Mucosa of stomach (tissue), 1 donor: ENCODE results near the gene GATA5.

Source experiments
- H3K27me3 ChIP-seq: one replicate; pipeline ENCODE4 v1.7.0; 2013; ENCODE audit warnings: mild to moderate bottlenecking, low read length; ENCODE audit not compliant: control insufficient read depth, insufficient read depth
- H3K36me3 ChIP-seq: one replicate; pipeline ENCODE4 v1.7.0; 2013; ENCODE audit warnings: low read length; ENCODE audit not compliant: control insufficient read depth, insufficient read depth
- H3K4me1 ChIP-seq: one replicate; pipeline ENCODE4 v1.7.0; 2013; ENCODE audit warnings: mild to moderate bottlenecking, low read length; ENCODE audit not compliant: control insufficient read depth, insufficient read depth
- H3K4me3 ChIP-seq: one replicate; pipeline ENCODE4 v1.7.0; 2013; ENCODE audit warnings: low read length
- H3K9ac ChIP-seq: one replicate; pipeline ENCODE4 v1.7.0; 2013; ENCODE audit warnings: mild to moderate bottlenecking, low read length, moderate library complexity
- H3K9me3 ChIP-seq: one replicate; pipeline ENCODE4 v1.7.0; 2013; ENCODE audit warnings: mild to moderate bottlenecking, low read length, moderate library complexity; ENCODE audit not compliant: control insufficient read depth
- donor health status: Pancreatic carcinoma.

Gene GATA5

DNA sequence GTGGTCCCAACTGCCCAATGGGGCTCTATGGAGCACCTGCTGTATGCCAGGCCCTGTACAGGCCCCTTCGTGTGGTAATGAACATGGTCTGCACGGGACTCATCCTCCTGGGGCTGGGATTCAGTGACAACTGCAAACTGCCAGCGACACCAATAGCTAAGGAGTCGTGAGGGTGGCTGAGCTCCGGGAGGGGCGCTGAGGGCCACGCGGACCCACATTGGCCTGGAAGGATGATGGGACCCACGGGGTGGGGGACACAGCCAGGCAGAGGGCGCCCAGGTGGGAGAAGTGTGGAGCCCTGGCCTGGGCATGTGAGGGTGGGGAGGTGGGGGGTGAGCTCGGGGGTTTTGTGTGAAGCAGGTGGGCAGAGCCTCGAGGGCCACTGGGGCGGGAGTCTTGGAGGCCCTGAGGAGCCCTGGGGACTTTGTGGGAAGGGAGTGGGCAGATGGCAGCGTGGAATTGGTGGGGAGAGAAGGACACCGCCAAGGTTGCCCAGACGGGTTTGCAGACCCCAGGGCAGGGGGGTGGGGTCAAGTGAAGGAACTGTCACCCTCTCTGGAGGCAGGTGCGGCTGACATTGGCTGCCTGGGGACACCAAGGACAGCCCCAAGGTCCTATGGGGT is 22.5 kb downstream of the GATA5 start:
- H3K4me1 ChIP-seq = peaks cover 5% of the 10 kb centered on the region
- H3K27me3 ChIP-seq = peaks cover 33% of the 10 kb centered on the region
- H3K36me3 ChIP-seq = no peaks in the 10 kb centered on the region
- no peak overlapping the region for H3K4me3 ChIP-seq
- no peak overlapping the region for H3K9ac ChIP-seq
- H3K9me3 ChIP-seq = no peaks in the 10 kb centered on the region

GRCh38 chr20:62452475-62453095 is 23.2 kb downstream of the GATA5 start:
- Histone ChIP-seq H3K4me1 (peaks cover 5% of the 10 kb centered on the region), H3K9ac (no peak overlapping the region), H3K36me3 (no peaks in the 10 kb centered on the region), H3K27me3 (peaks cover 32% of the 10 kb centered on the region), H3K9me3 (no peaks in the 10 kb centered on the region), H3K4me3 (no peak overlapping the region)

GRCh38 chr20:62451970-62452369 is 23.8 kb downstream of the GATA5 start:
- Histone ChIP-seq H3K4me1 (peaks cover 5% of the 10 kb centered on the region), H3K4me3 (no peak overlapping the region), H3K9ac (no peak overlapping the region), H3K9me3 (no peaks in the 10 kb centered on the region), H3K27me3 (peaks cover 28% of the 10 kb centered on the region), H3K36me3 (no peaks in the 10 kb centered on the region)

DNA sequence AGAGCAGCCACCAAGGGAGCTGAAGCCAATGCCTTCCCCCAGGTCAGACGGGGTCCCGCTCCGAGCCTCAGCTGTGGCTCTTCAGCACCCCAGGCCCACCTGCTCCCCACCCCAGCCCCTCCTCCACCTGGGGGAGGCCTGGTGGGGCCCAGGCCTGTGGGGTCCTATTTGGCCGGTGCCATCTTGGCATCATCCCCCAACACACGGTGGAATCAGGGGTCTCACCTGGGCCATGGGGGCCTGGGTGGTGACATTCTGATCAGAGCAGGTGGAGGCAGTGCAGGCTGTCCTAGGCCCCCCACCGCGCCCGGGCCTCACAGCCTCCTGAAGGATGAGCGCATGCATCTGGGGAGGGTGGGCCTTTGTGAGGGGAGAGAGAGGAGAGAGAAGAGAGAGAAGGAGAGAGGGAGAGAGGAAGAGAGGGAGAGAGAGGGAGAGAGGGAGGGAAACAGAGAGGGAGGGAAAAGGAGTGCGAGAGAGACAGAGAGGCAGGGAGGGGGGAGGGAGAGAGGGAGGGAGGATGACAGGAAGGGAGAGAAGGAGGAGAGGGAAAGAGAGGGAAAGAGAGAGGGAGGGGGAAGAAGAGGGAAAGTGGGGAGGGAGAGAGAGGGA is 24.5 kb downstream of the GATA5 start:
- no peaks in the 10 kb centered on the region for H3K36me3 ChIP-seq
- H3K9ac ChIP-seq = no peak overlapping the region
- no peak overlapping the region for H3K4me3 ChIP-seq
- H3K27me3 ChIP-seq = peaks cover 28% of the 10 kb centered on the region
- H3K9me3 ChIP-seq = no peaks in the 10 kb centered on the region
- H3K4me1 ChIP-seq = peaks cover 5% of the 10 kb centered on the region

DNA sequence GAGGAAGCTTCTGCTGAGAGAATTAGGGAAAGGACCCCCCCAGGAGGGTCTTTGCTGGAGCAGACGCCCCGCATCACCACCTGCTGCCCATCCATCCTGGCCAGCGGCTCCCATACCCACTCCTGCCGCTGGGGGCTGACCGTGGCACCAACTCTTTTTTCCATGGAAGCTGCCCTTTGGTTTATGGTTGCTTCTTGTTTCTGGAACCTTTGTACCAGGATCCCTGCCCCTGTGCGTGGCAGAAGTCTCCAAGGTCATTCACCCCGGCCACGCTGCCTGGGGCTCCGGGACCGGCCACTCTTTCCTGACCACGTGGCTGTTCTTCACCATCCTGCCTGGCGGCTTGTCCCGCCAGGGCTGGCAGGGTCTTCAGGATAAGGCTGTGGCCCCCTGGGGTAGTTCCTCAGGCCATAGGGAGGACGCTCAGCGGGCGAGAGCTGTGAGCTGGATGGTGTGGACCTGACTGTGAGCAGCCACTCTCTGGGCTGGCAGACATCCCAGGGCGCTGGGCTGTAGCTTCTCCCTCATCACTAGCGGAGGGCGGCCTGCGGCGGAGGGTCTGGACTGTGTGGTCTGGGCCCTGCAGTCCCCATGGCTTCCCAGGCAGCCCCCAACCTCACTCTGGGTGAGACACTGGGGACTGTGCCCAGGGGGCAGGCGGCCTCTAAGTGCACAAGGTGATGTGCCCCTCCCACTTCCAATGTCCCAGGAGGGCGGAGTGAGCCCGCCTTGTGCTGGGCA is 25.7 kb downstream of the GATA5 start:
- Histone ChIP-seq H3K4me1 (peaks cover 5% of the 10 kb centered on the region), H3K27me3 (peaks cover 28% of the 10 kb centered on the region), H3K9me3 (no peaks in the 10 kb centered on the region)

GRCh38 chr20:62448788-62449187 is 27.0 kb downstream of the GATA5 start:
- H3K36me3 ChIP-seq = no peaks in the 10 kb centered on the region
- no peak overlapping the region for H3K9ac ChIP-seq
- H3K4me3 ChIP-seq = no peak overlapping the region
- H3K4me1 ChIP-seq = peaks cover 5% of the 10 kb centered on the region
- peaks cover 23% of the 10 kb centered on the region for H3K27me3 ChIP-seq
- no peaks in the 10 kb centered on the region for H3K9me3 ChIP-seq

More for the DNA sequence above, 25.7 kb downstream of the GATA5 start:
- Histone ChIP-seq H3K9ac (no peak overlapping the region), H3K4me3 (no peak overlapping the region), H3K36me3 (no peaks in the 10 kb centered on the region)

- Histone ChIP-seq H3K4me3 (no peak overlapping the region), H3K9ac (no peak overlapping the region), H3K36me3 (no peaks in the 10 kb centered on the region), H3K4me1 (peaks cover 5% of the 10 kb centered on the region), H3K9me3 (no peaks in the 10 kb centered on the region), H3K27me3 (peaks cover 19% of the 10 kb centered on the region)
Observed at GRCh38 chr20:62448038-62448437, 27.8 kb downstream of the GATA5 start.

GRCh38 chr20:62446888-62447869 is 28.6 kb downstream of the GATA5 start:
- no peaks in the 10 kb centered on the region for H3K4me1 ChIP-seq

GRCh38 chr20:62446481-62446880 is 29.3 kb downstream of the GATA5 start:
- no peaks in the 10 kb centered on the region for H3K9me3 ChIP-seq
- H3K9ac ChIP-seq = no peak overlapping the region
- H3K36me3 ChIP-seq = no peaks in the 10 kb centered on the region
- H3K27me3 ChIP-seq = peaks cover 7% of the 10 kb centered on the region
- H3K4me1 ChIP-seq = no peaks in the 10 kb centered on the region
- no peak overlapping the region for H3K4me3 ChIP-seq

More at GRCh38 chr20:62446888-62447869, 28.6 kb downstream of the GATA5 start:
- no peak overlapping the region for H3K4me3 ChIP-seq
- no peaks in the 10 kb centered on the region for H3K9me3 ChIP-seq
- peaks cover 10% of the 10 kb centered on the region for H3K27me3 ChIP-seq
- H3K9ac ChIP-seq = no peak overlapping the region
- no peaks in the 10 kb centered on the region for H3K36me3 ChIP-seq

DNA sequence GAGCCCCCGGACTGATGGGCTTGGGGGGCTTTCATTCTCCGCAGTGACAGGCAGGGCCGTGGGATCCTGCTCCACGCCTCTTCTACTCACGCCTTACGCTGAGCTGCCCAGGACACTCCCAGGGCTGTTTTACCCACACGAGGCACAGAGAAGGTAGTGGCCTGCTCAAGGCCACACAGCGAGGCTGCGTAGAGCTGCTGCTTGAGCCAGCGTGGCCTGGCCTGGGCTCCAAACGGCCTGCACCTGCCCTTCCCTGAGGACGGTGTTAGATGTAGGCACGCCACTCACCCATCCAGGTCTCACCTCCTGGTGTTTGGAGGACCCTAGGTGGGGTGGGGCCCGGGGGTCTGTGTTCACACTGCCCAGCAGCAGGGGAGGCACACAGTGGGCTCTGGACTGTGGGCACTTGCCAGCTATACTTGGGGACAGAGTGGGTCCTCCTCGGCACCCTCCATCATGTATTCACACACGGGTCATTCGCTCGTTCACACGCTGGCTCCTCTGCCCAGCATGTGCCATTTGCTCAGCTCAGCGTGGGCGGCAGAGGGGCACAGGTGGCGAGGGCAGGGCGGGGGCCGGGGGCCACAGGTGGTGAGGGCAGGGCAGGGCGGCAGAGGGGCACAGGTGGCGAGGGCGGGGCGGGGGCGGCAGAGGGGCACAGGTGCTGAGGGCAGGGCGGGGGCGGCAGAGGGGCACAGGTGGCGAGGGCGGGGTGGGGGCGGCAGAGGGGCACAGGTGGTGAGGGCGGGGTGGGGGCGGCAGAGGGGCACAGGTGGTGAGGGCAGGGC is 30.0 kb downstream of the GATA5 start:
- Histone ChIP-seq H3K9me3 (no peaks in the 10 kb centered on the region), H3K4me3 (no peak overlapping the region), H3K36me3 (no peaks in the 10 kb centered on the region), H3K4me1 (no peaks in the 10 kb centered on the region), H3K27me3 (peaks cover 7% of the 10 kb centered on the region), H3K9ac (no peak overlapping the region)

GRCh38 chr20:62444286-62444685 is 31.5 kb downstream of the GATA5 start:
- no peaks in the 10 kb centered on the region for H3K9me3 ChIP-seq
- H3K4me1 ChIP-seq = no peaks in the 10 kb centered on the region
- H3K36me3 ChIP-seq = no peaks in the 10 kb centered on the region
- peaks cover 3% of the 10 kb centered on the region for H3K27me3 ChIP-seq
- no peak overlapping the region for H3K9ac ChIP-seq
- H3K4me3 ChIP-seq = no peak overlapping the region
